Endometrial microvascular endothelial cells (primary cell): ENCODE data around the gene ATP2B2. TPM values are rescaled to one million over a fixed set of nuclear protein-coding genes. Genes with fewer than 3 reads are reported as not detected.

Experiments
- in situ Hi-C: cut with HindIII; loops from 2 replicates; pipeline ENCODE4 v1.10.0; 2017; ENCODE audit warnings: low sequenced_read_pairs, low pct_unique_long_range_greater_than_20kb; ENCODE audit errors: inconsistent ontology term
- total RNA-seq: library from RNA; depleted of rRNA; stranded (reverse); fragments of >200 nt; gene quantifications from one replicate; pipeline ENCODE4 v1.2.3, GENCODE V29; 2015; ENCODE audit errors: inconsistent ontology term

ATP2B2 gene
- total RNA-seq, 1 donor from 2014 or later: not detected

DNA sequence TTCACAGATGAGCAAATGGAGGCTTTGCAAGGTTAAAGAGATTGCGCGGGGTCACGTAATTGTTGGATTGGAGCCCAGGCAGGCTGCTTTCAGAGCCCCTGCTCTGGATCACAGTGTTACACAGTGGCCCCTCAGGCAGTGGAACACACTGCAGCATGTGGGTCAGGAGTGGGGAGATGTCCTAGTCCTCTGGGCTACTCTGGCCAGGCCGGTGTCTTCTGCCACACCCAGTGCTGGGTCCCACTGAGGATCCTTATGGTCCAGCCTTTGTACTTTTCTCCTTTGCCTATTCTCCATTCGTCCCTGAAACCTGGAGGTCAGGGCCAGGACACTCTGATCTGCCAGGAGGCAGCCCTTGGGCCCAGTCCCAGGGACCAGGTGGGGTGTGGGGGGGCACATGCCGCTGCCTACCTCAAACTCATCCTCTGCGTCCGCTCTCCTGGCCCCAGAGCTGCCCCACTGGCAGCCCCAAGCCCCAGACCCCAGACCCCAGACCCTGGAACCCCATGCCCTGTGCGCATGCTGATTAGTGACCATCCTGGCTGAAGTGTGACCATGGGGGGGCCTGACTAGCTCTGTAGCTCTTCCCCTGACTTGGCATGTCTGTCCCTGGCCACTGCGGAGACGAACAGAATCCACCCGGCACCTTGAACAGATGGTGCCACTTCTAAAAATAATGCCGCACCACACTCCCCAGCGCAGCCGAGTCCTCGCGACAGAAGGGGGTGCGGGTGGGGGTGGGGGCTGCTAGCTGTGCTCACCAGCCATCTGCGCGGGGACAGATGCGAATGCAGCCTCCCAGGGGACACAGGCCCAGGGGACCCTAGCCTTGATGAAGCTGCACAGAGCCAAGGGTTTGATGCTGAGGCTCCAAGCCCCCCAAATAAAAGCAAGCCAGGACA lies 41.6 kb downstream of the ATP2B2 start:
- in situ Hi-C loops: no loop called here

DNA sequence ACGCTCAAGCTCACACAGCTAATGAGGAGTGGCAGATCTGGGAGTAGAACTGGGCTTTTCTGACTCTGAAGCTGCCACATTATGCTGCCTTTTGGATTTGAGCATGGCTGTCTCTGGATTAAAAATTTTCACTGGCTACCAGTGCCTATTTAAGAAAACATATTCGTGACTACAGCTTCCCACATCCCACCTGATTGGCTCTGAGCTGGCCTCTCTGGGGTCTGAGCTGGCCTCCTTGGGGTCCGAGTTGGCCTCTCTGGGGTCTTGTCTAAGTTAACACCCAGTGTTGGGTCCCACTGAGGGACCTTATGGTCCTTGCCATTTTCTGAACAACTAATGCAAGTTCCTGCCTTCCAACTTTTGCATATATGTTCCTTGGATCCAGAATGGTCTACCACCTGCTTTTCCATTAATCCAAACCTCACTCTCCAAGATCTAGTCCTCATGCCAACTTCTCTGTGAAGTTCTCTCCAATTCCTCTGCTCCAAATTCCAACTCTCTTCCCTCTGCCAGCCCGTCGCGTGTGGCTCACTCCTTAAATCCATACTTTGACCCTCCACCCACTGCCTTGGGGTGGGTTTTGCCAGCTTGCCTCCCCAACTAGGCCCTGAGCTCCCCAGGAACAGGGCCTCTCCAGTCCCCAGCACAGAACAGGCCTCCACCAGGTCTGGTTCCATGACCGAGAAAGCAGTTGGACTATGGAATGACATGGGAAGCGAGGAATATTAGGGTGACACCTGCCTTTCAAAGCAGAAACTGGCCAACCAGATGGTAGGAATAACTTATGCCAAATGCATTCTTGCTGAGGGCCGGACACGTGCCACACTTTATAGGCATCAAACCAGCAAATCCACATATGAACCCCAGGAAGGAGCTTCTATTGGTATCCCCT lies 42.5 kb downstream of the ATP2B2 start:
- in situ Hi-C loops: no loop called here

DNA sequence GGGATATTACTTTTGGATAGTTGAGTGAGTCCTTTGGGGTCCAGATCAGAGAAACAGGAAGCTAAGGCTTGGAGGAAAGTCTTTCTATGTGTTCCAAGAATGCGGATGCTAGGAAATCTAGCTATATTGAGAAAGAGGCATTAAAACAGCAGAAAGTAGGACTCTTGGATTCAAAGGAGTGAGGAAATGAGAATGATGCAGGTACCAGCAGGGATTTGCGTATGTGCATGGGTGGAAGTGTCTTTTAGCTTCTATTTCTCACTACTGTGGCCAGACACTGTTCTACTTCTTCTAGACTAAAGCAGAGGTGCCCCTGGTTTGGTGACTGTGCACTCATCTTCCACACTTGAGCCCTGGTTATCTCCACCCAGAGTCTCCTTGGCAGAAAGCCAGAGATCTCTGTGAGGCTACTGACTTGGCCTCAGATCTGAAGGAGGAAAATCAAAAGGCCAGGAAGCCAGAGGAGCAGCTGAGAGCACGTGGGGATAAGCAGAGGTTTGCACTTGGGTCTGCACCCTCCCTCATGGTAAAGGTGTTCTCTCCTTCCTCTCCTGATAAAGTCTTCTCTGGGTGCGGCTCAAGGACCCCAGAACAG lies 44.3 kb downstream of the ATP2B2 start:
- in situ Hi-C loops: no loop called here

DNA sequence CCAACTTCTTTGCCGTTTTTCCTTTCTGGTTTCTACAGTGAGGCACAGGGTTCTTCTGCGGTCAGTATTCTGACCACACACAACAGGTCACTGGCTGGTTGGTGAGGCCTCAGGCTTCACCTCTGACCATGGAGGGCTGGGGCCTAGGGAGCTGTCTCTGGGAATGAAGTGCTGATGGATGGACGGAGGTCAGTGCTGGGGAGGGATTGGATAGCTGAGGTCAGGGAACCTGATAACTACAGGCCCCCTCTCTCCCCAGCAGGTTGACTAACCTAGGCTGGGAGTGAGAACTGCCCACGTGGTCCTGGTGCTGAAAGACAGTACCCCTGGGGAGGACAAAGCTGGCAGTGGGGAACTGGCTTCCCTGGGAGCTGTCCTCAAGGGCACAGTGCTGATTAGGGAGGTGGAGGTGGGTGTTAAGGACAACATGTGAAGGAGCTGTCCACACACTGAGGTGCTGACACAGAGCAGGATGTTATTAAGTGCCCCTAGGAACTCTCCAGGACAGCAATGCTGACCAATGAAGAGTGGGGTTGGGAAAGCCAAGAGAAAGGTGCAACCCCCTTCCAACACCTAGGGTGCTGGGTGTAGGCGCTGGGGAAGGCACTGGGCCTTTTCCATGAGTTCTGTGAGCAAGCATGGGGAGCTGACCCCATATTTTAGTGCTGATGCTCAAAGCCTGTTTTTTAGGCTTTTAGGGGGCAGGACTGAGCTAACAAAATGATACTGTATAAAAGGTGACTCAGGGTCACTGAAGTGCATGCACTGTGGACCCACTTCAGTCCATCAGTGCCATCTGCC lies 45.2 kb downstream of the ATP2B2 start:
- in situ Hi-C loops: no loop called here

DNA sequence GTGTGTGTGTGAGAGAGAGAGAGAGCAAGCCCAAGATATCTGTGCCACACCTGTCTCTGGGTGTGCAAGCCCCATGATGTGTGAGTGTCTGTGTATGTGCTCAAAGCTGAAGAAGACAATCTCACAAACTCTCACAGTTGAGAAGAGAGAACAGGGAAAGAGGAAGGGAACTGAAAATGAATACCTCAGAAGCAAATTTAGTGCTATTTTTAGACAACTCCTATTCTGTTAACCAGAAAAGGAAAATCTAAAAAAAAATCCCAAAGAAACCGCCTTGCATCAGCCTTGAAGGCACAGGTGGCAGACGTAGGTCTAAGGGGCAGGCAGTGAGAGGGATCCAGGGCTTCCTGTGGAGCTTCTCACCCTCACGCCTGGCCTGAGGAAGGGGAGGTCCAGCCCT lies 47.8 kb downstream of the ATP2B2 start:
- in situ Hi-C loops: no loop called here

DNA sequence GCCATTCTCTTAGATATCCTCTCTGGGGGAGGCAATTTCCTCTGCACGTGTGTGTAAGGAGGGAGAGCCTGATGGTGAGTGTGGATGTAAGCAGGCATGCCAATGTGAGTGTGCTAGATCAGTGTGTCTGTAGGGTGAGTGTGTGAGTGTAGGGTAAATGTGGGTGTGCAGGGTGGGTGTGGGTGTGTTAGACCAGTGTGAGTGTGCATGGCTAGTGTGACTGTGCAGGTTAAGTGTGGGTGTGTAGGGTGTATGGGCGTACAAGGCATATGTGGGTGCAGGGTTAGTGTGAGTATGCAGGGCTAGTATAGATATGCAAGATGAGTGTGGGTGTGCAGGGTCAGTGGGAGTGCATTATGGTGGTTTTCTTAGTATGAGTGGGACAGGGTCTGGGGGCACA lies 48.4 kb downstream of the ATP2B2 start:
- in situ Hi-C loops: no loop called here

DNA sequence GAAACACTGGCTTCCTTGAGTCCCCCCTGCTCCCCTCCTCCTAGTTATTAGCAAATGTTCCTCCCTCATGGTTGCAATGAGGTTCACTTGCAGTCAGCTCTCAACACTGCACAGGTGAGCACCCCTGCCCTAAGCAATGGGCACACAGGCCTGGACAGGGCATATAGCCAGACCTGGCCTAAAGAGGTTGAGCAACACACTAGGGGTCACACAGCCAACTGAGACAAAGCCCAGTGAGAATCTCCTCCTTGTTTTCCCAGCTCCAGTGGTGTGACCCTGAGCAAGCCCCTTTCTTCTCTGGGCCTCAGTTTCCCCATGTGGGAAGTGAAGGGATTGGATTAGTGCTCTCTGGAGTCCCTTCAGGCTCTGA lies 49.9 kb downstream of the ATP2B2 start:
- in situ Hi-C loops: no loop called here

DNA sequence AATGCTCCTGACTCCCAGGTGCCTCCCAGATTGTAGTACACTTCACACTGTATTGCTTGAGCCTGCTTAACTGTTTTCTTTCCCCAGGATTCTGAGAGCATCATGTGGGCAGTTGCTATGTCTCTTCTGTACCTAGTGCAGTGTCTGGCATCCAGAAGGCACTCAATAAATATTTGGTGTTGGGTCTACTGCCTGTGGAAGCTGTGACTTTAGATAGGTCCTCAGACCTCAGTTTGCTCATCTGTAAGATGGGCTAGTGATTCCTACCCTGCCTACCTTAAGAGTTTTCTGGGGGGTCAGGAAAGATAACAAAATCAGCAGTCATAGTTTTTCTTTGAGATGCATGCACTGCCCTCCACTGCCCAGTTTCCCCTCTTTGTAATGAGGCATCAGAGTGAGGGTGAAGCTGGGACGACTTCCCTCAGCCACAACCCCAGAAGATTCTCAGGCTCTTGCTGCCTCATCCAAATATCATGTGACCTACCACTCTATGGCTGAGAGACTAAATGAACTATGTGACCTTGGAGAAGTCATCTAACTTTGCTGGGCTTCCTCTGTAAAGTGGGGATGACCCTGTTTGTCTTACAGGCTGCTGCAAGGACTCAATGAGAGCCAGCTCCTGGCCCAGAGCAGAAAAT lies 50.4 kb downstream of the ATP2B2 start:
- in situ Hi-C loops: no loop called here

DNA sequence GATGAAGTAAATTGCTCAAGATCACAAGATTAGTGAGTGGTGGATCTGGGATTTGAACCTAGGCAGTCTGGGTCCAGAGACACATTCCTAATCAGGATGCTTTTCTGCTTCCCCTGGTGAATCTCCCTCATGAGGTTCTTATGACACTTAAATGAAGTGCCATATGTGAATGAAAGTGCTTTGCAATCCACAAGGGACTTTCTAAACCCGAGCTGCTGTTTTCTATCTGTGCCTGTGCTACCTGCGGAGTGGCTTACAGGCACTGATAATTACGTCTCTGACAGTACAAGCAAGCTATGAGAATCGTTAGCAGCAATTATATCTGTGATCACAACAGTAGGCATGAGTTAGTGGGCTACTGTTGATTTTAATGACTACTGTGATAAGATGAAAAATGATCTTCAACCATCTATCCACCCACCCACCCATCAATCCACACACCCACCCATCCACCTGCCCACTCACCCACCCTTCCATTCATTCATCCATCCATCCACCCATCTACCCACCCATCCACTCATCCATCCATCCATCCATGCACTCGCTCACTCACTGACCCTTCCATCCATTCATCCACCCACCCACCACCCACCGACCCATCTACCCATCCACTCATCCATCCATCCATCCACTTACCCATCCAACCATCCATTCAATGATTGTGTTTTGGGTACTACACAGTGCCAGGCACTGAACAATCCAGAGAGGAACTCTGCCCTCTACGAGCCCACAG lies 51.8 kb downstream of the ATP2B2 start:
- in situ Hi-C loops: no loop called here

DNA sequence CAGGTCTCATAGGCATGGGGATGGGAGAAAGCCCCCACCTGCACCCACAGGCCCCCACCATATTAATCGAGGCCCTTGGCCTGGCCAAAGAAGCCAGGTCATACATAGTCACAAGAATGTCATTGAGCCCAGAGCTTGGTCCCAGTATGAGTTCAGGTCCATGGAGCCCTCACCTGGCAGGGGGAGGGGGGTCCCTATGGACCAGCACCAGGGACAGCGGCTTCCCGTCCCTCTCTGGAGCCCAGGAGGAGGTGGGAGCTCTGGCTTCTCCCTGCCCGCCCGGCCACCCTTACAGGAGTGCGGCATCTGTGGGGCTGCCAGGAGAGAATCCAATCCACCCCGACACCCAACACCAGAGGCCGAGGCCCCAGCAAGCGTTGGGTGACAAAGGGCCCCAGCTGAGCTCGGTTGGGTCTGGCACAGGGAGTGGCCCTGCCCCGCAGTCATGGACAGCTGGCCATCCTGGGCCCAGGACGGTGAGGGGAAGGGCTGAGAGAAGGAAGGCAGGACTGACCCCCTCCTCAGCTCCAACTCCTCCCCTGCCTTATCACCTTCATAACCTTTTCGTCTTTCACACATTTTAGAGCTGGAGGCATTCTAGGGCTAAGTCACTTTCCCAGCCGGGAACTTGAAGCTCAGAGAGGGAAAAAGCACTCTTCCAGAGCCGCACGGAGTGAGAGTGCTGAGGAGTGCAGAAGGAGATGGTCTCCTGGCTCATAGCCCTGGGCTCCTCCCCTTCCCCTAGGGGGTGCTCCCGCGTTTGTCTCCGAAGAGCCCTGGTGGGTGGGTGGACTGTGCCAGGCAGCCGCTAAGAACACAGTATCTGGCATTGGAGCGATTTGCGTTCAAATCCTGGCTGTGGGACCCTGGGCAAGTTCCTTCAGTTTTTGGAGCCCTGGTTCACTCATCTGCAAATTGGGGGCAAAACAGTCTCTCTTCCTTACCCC lies 54.6 kb downstream of the ATP2B2 start:
- in situ Hi-C loops: no loop called here

DNA sequence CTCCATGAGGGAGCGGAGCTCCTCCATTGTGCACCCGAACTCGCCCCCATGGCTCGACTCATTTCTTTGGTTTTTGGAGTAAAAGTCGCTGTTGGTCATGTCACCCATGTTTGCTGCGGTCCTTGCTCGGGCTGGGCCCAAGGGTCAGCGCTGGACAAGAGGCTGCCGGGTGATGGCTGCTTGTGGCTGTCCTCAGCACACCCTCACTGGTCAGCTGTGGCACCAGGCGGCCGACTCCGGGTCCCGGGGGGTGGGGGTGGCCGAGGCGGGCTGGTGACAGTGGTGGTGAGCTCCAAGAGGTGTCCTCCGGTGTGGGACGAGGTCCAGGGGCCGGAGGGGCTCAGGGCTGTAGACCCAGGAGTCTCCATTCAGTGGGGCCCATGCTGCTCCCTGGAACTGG lies 56.0 kb downstream of the ATP2B2 start:
- in situ Hi-C loops: no loop called here

DNA sequence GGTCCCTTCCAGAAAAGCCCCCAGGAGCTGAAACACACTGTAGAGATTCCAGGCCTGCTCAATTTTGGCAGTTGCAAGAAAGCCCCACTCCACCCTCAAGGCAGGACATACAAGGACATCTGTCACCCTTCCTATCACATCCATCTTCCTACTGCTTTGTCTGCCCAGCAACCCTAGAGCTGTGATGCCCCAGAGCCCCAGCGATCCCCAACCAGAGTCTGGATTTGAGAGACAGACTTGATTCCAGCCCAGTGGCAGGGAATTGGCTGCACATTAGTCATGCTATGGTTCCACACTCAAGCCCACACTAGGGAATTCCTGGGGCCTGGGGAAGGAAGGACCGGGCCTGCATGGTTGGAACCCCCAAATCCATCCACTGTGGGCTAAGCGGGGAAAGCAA lies 56.8 kb downstream of the ATP2B2 start:
- in situ Hi-C loops: no loop called here

DNA sequence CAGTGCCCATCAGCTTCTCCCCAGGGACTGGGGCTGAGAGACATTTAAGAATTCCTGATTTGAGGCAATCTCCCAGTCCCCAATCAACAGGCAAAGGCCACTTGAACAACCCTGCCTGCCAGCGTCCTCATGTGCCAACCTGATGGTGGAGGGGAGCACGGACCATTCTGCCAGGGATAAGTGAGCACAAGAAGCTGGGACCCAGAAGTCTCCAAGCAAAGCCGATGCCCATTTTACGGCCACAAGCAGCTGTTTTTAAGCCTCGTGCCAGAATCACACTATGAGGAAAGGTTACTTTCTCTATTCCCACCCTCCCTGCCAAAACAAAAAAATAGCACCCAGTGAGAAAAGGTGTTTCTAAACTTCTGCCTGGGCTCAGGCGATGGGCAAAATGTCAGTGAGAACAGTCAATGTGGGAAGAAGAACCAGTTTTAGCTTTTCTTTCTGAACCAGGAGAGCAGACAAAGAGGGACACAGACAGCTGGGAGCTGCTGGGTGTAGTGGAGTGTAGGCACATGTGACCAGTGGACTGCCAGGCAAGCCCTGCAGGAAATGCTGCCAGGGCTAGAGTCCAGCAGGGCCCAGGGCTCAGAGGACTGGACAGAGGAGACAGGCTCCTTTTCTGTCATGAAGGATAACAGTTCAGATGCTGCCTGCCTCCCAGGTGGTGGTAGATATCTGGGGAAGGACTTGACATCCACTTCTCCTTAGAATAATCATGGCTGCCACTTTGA lies 57.7 kb downstream of the ATP2B2 start:
- in situ Hi-C loops: no loop called here

DNA sequence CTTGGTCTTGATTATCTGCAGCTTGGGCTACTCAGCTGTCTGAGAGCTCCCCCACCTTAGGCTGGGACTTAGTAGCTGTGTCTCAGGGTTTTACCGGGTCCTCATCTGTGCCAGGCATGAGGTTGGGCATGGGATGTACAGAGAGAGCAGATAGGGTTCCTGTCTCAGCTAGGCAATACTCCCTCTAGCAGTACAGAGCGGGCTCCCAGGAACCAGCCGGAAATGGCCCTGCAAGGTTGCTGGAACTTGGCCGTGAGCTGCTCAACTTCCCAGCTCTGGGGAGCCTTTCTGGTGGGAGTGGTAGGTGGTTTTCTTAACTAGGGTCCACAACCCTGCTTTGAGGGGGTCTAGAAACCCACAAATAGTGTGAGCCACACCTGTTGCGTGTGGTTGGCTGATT lies 58.3 kb downstream of the ATP2B2 start:
- in situ Hi-C loops: no loop called here

DNA sequence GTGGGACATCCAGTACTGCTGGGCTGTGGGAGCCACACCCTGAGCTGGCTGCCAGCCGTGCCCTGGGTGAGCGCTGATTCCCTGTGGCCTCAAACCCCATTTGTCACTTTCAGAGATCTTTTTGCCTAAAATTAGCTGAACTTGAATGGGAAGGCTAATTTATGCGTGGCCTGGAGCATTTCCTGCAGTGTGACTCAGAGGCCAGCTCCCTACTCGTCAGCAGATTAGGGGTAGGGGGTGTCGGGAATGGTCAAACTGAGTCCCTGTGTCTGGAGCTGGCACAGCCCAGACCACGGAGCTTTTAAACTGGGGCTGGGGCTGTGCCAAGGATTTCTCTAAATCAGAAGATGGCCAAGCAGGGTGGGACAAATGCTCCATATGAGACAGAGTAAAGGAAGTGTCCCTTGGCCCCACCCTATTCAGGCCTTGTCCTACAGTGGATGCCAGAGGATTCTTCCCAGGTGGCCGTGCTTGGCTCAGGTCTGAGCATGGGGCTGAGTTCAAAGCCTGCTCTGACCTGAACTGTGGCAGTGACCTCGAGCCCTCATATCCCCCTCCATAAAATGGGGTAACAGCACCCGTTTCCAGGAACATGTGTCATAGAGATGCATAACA lies 59.7 kb downstream of the ATP2B2 start:
- in situ Hi-C loops: no loop called here

DNA sequence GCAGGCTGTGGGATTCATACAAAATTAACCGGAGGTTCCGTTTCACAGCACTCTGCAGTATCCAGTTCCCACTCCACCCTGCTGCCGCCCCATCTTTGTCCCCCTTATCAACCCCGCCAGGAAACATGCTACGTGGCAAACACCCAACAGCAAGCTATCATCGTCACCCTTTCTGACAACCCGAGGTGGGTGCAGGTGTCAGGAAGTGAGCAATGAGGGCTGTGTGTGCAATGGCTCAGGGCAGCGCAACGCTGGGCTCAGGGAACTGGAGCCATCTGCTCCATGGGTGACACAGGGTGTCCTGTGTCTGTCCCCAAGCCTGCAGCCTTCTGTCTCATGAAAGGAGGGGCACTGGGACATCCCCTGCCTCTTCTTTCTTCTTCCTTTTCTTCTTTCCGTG lies 60.9 kb downstream of the ATP2B2 start:
- in situ Hi-C loops: no loop called here
